NCI-H2196 treated with DMSO at 0.1 percent for 48 hours (cell line): ENCODE results near the gene DPAGT1.
"Not testable (repeated sequence)": the region's sequence is repeated elsewhere in the genome, so short reads cannot be mapped to it uniquely, and the experiment has no call there.

Source experiments
- DNase-seq: peaks from one replicate; lab custom pipeline; 2025; ENCODE audit not compliant: unreplicated experiment; lab: John Stamatoyannopoulos, UW

The DPAGT1 gene

DNA sequence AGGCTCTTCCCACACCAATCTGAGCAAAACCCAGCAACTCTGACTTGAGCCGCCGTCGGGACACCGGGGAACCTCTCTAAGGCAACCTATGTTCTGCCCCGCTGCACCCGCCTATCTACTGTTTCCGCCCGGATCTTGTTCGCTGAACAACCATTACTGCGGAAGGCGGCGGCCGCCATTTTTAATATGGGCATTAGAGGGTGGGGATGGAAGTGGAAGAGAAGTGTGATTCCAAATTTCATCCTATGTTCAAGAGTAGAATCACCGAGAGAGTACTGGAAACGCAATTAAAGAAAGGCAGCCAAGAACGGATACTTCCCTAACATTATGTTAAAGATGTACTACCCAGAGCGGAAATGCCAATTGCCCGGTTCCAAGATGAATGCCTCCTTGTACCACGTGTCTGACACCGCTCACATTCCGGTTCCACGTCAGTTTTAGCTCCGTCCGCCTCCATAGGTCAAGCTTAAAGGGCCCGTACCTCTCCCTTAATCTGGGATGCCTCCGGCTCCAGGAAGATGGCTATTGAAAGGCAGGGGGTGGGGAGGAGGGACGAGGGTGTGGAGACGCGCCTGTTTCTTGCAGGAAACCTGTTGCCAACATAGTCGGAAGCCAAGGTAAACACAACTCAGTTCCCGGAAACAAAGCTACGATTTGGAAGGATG lies at the start of gene DPAGT1:
TSS of gene DPAGT1 (minus strand) at position 95 of the 665 bp plus-strand sequence. CDS start 198 bp downstream, outside the sequence.
- DNase-seq: peak; percentile 95

GRCh38 chr11:119149786-119150275 lies 48.2 kb upstream of the DPAGT1 start:
- DNase-seq: no peak

DNA sequence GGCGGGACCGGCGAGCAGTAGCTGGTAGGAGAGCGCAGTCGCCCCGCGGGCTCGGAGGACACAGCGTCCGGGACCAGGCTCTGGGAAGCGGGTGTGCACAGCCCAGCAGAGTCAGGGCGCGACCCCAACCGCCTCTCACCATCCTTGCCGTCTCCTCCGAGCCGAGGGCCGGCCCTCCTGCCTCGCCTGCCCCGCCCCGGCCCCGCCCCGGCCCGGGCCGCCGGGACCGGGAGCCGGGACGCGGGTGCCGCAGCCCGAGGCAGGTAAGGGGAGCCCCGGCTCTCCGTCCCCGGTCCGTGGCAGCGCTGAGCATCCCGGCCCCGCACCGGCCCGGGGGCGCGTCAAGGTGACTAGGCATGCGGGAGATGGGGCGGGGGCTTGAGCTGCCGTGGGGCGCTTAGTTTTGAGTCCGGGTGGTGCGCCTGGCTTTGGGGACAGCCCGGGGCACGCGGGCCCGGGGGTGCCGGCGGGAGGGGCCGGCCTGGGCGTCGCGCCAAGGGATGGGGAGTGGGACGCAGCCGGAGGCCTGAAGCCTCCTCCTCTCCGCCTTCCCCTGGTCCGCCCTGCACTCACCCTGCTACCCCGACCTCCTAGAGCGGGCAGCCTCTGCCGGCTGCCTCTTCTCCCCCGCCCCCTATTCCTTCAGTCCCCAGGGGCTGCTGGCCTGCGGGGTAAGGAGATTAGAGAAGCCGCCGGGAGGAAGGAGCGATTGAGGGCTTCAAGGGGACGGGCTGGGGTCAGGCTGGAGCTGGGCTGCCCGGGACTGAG lies 47.5 kb upstream of the DPAGT1 start, which contains the start of gene ABCG4:
TSS of gene ABCG4 (plus strand) at position 35 of the 768 bp plus-strand sequence. CDS start 914 bp downstream, outside the sequence.
- no peak for DNase-seq

GRCh38 chr11:119148720-119149017 lies 47.0 kb upstream of the DPAGT1 start:
- DNase-seq: no peak

- no peak for DNase-seq
Observed at GRCh38 chr11:119147604-119148333, 46.1 kb upstream of the DPAGT1 start.

GRCh38 chr11:119145551-119145950 lies 43.9 kb upstream of the DPAGT1 start:
- no peak for DNase-seq

DNA sequence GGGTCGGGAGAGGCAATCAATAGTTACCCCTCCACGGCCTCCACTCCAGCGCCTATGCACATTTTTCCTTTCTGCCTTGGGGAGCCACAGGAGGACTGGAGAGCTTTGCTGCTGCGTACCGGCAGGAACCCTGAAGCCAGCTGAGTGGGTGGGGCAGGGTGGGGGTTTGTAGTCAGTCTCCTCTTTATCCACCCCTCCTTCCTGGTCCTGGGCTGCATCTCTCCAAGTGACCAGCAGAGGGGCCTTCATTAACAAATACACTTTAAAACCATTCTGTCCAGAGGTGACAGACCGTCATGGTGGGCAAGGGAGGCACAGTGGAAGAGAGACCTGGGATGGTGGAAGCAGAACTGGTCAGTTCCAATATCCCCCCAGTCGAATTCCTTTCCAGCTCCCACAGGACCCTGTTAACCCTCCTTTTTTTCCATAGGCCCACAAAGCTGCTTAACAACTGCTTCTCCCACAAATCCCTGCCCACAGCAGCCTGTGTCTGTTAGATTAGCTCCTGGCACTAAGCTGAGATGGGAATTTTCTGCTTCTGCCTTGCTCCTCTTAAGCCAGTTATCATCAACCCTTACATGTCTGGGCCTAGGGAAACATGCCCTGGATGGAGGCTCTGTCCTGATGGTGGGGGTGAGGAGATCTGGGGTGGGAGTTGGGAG lies 43.3 kb upstream of the DPAGT1 start:
- peak; percentile 61 for DNase-seq

GRCh38 chr11:119139276-119139675 lies 37.6 kb upstream of the DPAGT1 start:
- not testable (repeated sequence) for DNase-seq

DNA sequence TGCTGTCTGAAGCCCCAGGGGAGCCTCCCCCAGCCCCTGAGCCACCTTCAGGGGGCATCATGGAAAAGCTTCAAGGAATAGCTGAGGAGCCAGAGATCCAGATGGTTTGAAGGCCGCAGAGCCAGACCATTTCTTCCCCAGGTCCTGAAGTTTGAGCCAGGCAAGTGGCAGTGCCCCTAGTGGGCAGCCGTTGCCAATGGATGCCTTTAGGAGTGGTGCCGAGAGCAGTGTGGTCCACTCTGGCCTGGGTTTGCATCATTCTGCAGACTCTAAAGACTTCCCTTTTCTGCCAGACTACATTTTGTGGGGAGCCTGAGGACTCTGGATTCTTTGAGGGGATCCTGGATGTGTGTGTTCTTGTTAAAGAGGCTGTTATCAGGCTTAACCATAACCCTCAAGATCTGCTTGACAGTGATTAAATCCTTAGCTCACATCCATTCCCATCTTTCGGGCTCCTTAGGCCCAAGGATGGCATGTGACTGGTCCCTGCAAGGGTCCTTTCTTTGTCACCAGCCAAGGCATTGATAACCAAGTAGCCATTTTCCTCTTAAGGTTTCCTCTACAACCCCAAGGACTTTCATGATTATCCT lies 32.8 kb upstream of the DPAGT1 start:
- DNase-seq: no peak

- no peak for DNase-seq
Observed at GRCh38 chr11:119130662-119131061, 29.0 kb upstream of the DPAGT1 start.

GRCh38 chr11:119126675-119127268 lies 25.1 kb upstream of the DPAGT1 start:
- DNase-seq: no peak

GRCh38 chr11:119125821-119126220 lies 24.2 kb upstream of the DPAGT1 start:
- no peak for DNase-seq

GRCh38 chr11:119121811-119122124 lies 20.1 kb upstream of the DPAGT1 start:
- DNase-seq: no peak

- peak; percentile 99 for DNase-seq
Observed at GRCh38 chr11:119121008-119121810, 19.6 kb upstream of the DPAGT1 start, which contains the start of gene HINFP. HINFP (plus strand) TSS chr11:119121580; CDS start chr11:119126945, 5,365 bp downstream.

DNA sequence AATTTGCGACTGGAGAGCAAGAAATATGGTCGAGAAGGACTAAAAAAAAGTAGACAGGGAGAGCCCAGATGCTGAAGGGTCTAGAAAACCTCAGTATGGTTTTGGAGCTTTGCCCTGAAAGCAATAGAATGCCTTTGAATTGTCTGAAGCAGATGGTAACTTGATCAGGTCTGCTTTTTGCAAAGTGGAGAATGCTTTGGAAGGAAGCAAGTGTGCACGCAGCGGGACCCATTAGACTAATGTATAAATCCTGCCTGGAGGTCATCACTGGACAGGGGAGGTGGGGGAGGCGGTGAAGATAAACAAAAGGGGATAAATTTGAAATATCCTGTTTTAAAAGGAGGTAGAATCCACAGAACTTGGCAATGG lies 19.0 kb upstream of the DPAGT1 start:
- peak; percentile 25 for DNase-seq

DNA sequence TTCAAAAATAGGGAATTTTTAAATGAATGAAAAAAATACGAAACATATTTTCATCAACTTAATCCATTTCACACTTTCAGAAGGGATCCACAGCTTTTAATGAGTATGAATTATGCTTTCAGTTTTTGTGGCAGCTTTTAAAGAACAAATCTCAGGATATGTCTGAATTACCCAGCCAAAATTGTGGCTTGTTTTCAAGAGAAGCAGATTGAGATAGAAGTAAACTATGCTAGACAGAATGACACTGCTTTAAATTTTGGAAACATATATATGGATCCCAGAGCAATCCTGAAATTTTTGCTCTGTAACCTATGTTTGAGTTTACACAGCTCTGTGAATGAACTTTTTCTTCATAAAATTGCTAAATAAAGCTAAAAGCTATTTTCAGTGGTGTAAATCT lies 17.3 kb upstream of the DPAGT1 start:
- DNase-seq: no peak

DNA sequence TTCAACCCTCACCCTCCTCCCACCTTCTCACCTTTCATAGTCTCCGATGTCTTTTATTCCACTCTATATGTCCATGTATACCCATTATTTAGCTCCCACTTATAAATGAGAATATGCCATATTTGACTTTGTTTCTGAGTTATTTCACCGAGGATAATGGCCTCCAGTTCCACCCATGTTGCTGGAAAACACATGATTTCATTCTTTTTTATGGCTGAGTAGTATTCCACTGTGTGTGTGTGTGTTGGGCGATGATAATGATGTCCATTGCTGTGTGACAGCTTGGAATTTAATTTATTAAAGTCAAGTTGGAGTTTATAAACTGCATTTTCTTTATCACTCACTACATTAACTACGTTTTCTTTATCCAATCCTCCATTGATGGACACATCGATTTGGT lies 16.6 kb upstream of the DPAGT1 start:
- DNase-seq: no peak

DNA sequence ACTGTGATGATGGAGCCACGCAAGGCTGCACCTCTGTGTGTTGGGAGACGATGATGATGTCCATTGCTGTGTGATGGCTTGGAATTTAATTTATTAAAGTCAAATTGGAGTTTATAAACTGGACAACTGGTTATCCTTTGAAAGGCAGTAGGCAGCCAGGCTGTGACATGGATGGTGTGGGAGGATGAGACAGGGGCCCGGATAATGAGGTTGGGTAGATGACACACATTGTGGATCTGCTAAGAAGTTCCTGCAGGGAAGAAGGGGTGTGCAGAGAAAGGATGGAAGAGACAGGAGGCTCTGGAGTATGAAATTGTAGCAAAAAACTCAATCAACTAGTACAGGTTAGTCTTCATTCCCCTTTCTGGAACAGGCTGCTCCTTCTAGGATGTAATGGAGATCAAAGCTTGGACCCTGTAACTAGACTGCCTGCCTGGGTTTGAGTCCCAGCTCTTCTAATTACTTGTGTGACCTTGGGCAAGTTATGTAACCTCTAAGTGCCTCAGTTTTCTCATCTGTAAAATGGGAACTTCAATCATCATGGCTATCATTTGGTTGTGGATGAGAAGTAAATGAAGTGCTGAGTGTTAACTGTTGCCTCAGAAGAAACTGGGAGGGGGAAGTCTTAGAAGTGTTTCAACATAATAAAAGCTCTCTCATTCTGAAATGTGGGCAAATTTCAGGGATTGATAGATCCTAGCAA lies 15.5 kb upstream of the DPAGT1 start:
- DNase-seq: no peak

DNA sequence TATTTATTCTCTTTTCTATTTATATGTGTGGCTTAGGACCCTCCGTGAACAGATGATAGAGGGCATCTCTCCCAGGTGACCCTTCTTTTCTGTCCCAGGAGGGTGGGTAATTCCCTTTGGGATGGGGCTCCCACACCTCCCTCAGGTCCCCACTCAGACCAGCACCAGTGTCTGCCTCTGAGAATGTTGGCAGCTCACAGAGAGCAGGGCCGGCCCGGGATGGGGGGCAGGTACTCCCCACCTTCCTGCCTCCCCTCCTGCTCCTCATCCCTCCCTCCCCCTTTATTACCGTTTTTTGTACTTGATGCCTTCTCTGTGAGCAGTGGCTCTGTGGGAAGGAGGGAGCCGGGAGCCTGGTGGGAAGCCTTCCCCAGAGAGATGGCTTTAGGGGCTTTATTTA lies 14.9 kb upstream of the DPAGT1 start:
- no peak for DNase-seq
